WERI-Rb-1 (cell line): ENCODE measurements around the gene UBE2E2.

Source experiments
- DNase-seq: peaks from one replicate; pipeline ENCODE4 v3.0.0-alpha.2; 2020
- H3K27ac ChIP-seq: fragments of 250-450 bp; sonication (Bioruptor Pico); 2 replicates; pipeline ENCODE4 v1.5.1; 2020; ENCODE audit warnings: mild to moderate bottlenecking, moderate library complexity
- H3K27me3 ChIP-seq: fragments of 250-450 bp; sonication (Bioruptor Pico); 2 replicates; pipeline ENCODE4 v1.5.1; 2021; ENCODE audit warnings: mild to moderate bottlenecking, low read depth, moderate library complexity; ENCODE audit not compliant: insufficient read depth, severe bottlenecking
- H3K36me3 ChIP-seq: fragments of 250-450 bp; sonication (Bioruptor Pico); 2 replicates; pipeline ENCODE4 v1.5.1; 2020; ENCODE audit warnings: mild to moderate bottlenecking, moderate library complexity
- H3K4me3 ChIP-seq: 2 replicates; pipeline ENCODE4 v1.5.1; 2011; ENCODE audit warnings: low read depth, mild to moderate bottlenecking, control low read depth, low read length
- H3K9me3 ChIP-seq: fragments of 250-450 bp; sonication (Bioruptor Pico); 2 replicates; pipeline ENCODE4 v1.5.1; 2021; ENCODE audit warnings: mild to moderate bottlenecking, moderate library complexity; ENCODE audit not compliant: severe bottlenecking
- CTCF ChIP-seq: IDR thresholded peaks from 2 replicates; pipeline ENCODE4 v1.5.1; 2011; ENCODE audit warnings: low read depth, mild to moderate bottlenecking, control low read depth, inconsistent platforms, low read length

UBE2E2 gene

GRCh38 chr3:23479615-23480328, 276.6 kb downstream of the UBE2E2 start:
- Histone ChIP-seq H3K36me3 (no peaks in the 10 kb centered on the region), H3K27ac (no peak overlapping the region), H3K27me3 (no peaks in the 10 kb centered on the region), H3K4me3 (no peak overlapping the region), H3K9me3 (peaks cover 7% of the 10 kb centered on the region)
- TF ChIP-seq CTCF: no peak
- DNase-seq: no peak

- no peak for TF ChIP-seq CTCF
- Histone ChIP-seq H3K9me3 (peaks cover 7% of the 10 kb centered on the region), H3K36me3 (no peaks in the 10 kb centered on the region), H3K27ac (no peak overlapping the region), H3K27me3 (no peaks in the 10 kb centered on the region), H3K4me3 (no peak overlapping the region)
- DNase-seq: no peak
Observed at GRCh38 chr3:23480329-23480714, 277.2 kb downstream of the UBE2E2 start.

- Histone ChIP-seq H3K27me3 (no peaks in the 10 kb centered on the region), H3K9me3 (peaks cover 7% of the 10 kb centered on the region), H3K4me3 (no peak overlapping the region), H3K27ac (no peak overlapping the region), H3K36me3 (no peaks in the 10 kb centered on the region)
- DNase-seq: no peak
- TF ChIP-seq CTCF: no peak
Observed at GRCh38 chr3:23481011-23481615, 278.0 kb downstream of the UBE2E2 start.

GRCh38 chr3:23481616-23482278, 278.6 kb downstream of the UBE2E2 start:
- Histone ChIP-seq H3K4me3 (no peak overlapping the region), H3K9me3 (peaks cover 10% of the 10 kb centered on the region), H3K27ac (no peak overlapping the region), H3K36me3 (no peaks in the 10 kb centered on the region), H3K27me3 (no peaks in the 10 kb centered on the region)
- no peak for DNase-seq
- no peak for TF ChIP-seq CTCF

GRCh38 chr3:23484386-23484785, 281.3 kb downstream of the UBE2E2 start:
- Histone ChIP-seq H3K36me3 (no peaks in the 10 kb centered on the region), H3K27ac (no peak overlapping the region), H3K4me3 (no peak overlapping the region), H3K27me3 (no peaks in the 10 kb centered on the region), H3K9me3 (peaks cover 5% of the 10 kb centered on the region)
- no peak for TF ChIP-seq CTCF
- DNase-seq: no peak
